Osteoblast (primary cell): Measurements from ENCODE around the gene PPP2R3B. TPM values are rescaled to one million over a fixed set of nuclear protein-coding genes. Genes with fewer than 3 reads are reported as not detected.

ENCODE experiments used
- DNase-seq: peaks from one replicate; pipeline ENCODE4 v3.0.0; 2011; ENCODE audit warnings: low spot score, mixed read lengths; ENCODE audit not compliant: insufficient read length; ENCODE audit errors: missing footprints
- H2AFZ ChIP-seq: 2 replicates; pipeline ENCODE4 v1.6.0; 2011; ENCODE audit warnings: mild to moderate bottlenecking, low read length
- H3K27ac ChIP-seq: 2 replicates; pipeline ENCODE4 v1.5.1; 2011; ENCODE audit warnings: mild to moderate bottlenecking, low read depth, low read length, moderate library complexity
- H3K27me3 ChIP-seq: 2 replicates; pipeline ENCODE4 v1.6.0; 2012; ENCODE audit warnings: mild to moderate bottlenecking, control low read depth, inconsistent platforms, low read length, moderate library complexity; ENCODE audit not compliant: insufficient read depth
- H3K36me3 ChIP-seq: 2 replicates; pipeline ENCODE4 v1.5.1; 2011; ENCODE audit warnings: mild to moderate bottlenecking, low read length, control low read depth, moderate library complexity; ENCODE audit not compliant: insufficient read depth
- H3K4me1 ChIP-seq: 2 replicates; pipeline ENCODE4 v1.5.1; 2011; ENCODE audit warnings: mild to moderate bottlenecking, low read length, control low read depth, moderate library complexity; ENCODE audit not compliant: insufficient read depth
- H3K4me2 ChIP-seq: 2 replicates; pipeline ENCODE4 v1.6.0; 2011; ENCODE audit warnings: mild to moderate bottlenecking, low read length; ENCODE audit not compliant: insufficient read depth
- H3K4me3 ChIP-seq: fragments of 200-600 bp; sonication (generic); 3 replicates; pipeline ENCODE4 v1.5.1; 2012; ENCODE audit warnings: mild to moderate bottlenecking, low read length, inconsistent platforms; ENCODE audit not compliant: insufficient read depth
- H3K79me2 ChIP-seq: 2 replicates; pipeline ENCODE4 v1.6.0; 2012; ENCODE audit warnings: mild to moderate bottlenecking, low read length, control low read depth, inconsistent platforms; ENCODE audit not compliant: insufficient read depth
- H3K9me3 ChIP-seq: 2 replicates; pipeline ENCODE4 v1.5.1; 2011; ENCODE audit warnings: low read depth, low read length, control low read depth
- H4K20me1 ChIP-seq: 2 replicates; pipeline ENCODE4 v1.6.0; 2012; ENCODE audit warnings: mild to moderate bottlenecking, low read length, control low read depth; ENCODE audit not compliant: insufficient read depth
- total RNA-seq: library from RNA; depleted of rRNA; stranded (reverse); fragments of >200 nt; gene quantifications from 2 replicates; pipeline ENCODE4 v1.2.3, GENCODE V29; 2012
- TF ChIP-seq, protein P1 (sequence below): IDR thresholded peaks from 2 replicates; pipeline ENCODE4 v1.5.1; 2011; ENCODE audit warnings: mild to moderate bottlenecking, low read depth, low read length, moderate library complexity; ENCODE audit errors: extremely low read depth

PPP2R3B gene
- total RNA-seq, 1 donor, result 13.4 TPM

DNA sequence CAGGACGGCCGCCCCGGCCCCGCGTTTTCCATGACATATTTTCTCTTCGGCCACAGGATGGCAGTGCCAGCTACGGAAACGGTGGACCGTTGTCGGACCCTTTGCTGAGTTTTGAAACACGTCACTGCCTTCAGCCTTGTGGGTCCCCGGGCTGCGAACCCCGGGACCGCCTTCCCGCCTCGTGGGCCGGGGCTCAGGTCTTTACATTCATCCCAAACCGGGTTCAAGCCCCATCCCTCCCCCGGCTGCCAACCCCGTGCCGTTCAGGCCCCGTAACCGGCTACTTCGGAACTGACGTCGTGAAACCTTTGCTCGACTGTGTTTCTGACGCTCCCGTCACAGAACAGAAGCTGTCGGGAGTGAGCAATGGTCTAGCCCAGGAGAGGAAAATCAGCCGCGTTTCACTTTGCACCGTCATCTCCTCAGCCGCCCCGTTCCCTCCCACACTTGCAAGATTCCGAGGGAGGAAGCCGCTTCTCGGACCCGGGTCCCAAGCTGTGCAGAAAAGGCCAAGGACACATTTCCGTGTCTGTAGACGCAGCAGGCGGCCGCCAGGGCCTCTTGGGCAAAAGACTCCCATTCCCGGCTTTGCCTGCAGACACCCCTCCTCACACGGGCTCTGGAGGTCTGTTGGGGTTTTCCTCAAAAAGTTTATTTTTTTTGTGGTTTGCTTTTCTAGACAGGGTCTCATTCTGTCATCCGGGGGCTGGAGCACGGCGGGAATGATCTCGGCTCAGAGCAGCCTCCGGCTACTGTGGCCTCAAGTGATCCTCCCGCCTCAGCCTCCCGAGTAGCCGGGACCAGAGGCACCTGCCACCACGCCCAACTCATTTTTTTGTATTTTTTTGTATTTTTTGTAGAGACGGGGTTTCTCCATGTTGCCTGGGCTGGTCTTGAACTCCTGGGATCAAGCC is 41.4 kb upstream of the PPP2R3B start:
- Histone ChIP-seq H3K4me3 (peak overlapping the region; percentile 61), H3K4me2 (peak overlapping the region; percentile 62)

GRCh38 chrX:426881-427280 is 40.2 kb upstream of the PPP2R3B start:
- H3K27me3 ChIP-seq, result no peaks in the 10 kb centered on the region
- no peak overlapping the region for H3K4me3 ChIP-seq
- TF ChIP-seq, protein P1, sequence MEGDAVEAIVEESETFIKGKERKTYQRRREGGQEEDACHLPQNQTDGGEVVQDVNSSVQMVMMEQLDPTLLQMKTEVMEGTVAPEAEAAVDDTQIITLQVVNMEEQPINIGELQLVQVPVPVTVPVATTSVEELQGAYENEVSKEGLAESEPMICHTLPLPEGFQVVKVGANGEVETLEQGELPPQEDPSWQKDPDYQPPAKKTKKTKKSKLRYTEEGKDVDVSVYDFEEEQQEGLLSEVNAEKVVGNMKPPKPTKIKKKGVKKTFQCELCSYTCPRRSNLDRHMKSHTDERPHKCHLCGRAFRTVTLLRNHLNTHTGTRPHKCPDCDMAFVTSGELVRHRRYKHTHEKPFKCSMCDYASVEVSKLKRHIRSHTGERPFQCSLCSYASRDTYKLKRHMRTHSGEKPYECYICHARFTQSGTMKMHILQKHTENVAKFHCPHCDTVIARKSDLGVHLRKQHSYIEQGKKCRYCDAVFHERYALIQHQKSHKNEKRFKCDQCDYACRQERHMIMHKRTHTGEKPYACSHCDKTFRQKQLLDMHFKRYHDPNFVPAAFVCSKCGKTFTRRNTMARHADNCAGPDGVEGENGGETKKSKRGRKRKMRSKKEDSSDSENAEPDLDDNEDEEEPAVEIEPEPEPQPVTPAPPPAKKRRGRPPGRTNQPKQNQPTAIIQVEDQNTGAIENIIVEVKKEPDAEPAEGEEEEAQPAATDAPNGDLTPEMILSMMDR, result no peak
- no peaks in the 10 kb centered on the region for H4K20me1 ChIP-seq
- H3K79me2 ChIP-seq, result no peaks in the 10 kb centered on the region
- no peak overlapping the region for H3K4me2 ChIP-seq
- no peak overlapping the region for H2AFZ ChIP-seq
- H3K27ac ChIP-seq, result no peak overlapping the region
- no peaks in the 10 kb centered on the region for H3K4me1 ChIP-seq
- H3K36me3 ChIP-seq, result no peaks in the 10 kb centered on the region
- H3K9me3 ChIP-seq, result no peaks in the 10 kb centered on the region
- no peak for DNase-seq

More for the DNA sequence above, 41.4 kb upstream of the PPP2R3B start:
- DNase-seq, result peak; percentile 91
- Histone ChIP-seq H3K27me3 (no peaks in the 10 kb centered on the region), H2AFZ (peak overlapping the region; percentile 77), H3K27ac (no peak overlapping the region), H3K36me3 (no peaks in the 10 kb centered on the region), H3K9me3 (no peaks in the 10 kb centered on the region), H4K20me1 (no peaks in the 10 kb centered on the region), H3K79me2 (no peaks in the 10 kb centered on the region), H3K4me1 (no peaks in the 10 kb centered on the region)
- TF ChIP-seq, protein P1, result peak; percentile 27

DNA sequence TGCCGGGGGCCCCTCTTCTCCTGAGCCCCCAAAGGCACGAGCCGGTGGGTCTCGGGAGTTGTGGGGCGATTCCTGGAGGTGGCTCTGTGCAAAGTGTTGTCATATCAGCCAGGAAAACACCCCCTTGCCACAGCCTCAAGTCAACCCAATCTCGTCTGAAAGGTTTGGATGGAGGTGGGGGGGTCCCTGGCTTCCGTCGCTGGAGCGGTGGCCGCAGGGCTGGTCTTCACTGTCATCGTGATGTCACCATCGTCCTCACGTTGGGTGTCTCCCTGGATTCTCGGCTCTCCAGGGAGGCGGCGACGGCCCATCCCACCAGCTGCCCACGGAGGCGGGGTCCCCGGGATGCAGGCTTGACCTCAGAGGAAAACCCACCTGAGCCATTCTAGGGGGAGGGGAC is 38.3 kb upstream of the PPP2R3B start:
- TF ChIP-seq, protein P1, result no peak
- Histone ChIP-seq H3K27me3 (no peaks in the 10 kb centered on the region), H3K4me1 (no peaks in the 10 kb centered on the region), H3K4me2 (no peak overlapping the region), H4K20me1 (no peaks in the 10 kb centered on the region), H3K4me3 (no peak overlapping the region), H3K36me3 (no peaks in the 10 kb centered on the region), H3K9me3 (no peaks in the 10 kb centered on the region), H3K79me2 (no peaks in the 10 kb centered on the region), H2AFZ (no peak overlapping the region), H3K27ac (no peak overlapping the region)
- no peak for DNase-seq

DNA sequence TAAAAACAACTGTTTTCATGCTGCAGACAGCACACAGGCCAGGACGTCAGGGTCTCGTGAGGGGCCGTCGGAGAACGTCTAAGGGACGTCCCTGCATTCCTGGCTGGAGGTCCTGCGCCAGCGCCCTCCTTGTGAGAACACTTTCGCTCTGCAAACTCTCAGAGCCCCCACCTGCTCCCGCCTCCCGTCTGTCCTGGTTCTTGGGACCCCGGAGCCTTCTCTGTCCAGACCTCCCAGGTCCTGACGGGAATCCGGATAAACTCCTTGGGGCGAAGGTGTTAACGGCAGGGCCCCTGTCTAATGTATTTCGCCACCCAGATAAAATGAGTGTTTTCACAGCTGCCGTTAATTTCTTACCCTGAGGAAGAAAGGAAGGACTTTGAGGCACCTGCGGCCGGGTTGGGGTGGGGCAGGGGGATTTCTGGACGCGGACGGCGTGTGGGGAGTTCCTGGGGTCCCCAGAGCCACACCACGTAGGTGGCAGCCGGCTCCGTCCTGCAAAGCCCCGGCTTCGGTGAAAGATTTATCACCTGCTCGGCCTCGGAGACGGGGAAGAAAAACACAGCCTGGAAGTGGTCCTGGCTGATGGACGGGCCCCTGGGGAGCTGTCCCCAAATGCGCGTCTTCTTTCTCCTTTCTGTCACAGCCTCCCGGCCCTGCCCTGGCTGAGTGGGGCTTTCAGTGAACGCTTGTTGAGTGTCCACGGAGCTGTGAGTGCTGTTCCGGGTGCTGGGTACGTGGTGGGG is 35.1 kb upstream of the PPP2R3B start:
- H3K27me3 ChIP-seq, result no peaks in the 10 kb centered on the region
- H4K20me1 ChIP-seq, result no peaks in the 10 kb centered on the region
- TF ChIP-seq, protein P1, result no peak
- no peak overlapping the region for H3K4me2 ChIP-seq
- no peak overlapping the region for H3K27ac ChIP-seq
- no peaks in the 10 kb centered on the region for H3K4me1 ChIP-seq
- H3K9me3 ChIP-seq, result no peaks in the 10 kb centered on the region
- H3K36me3 ChIP-seq, result no peaks in the 10 kb centered on the region
- no peak overlapping the region for H2AFZ ChIP-seq
- DNase-seq, result no peak
- H3K79me2 ChIP-seq, result no peaks in the 10 kb centered on the region
- H3K4me3 ChIP-seq, result no peak overlapping the region
